ENCODE measurements around the gene ISLR2. TPM values are rescaled to one million over a fixed set of nuclear protein-coding genes. Genes with fewer than 3 reads are reported as not detected.
"Not testable (repeated sequence)": the region's sequence is repeated elsewhere in the genome, so short reads cannot be mapped to it uniquely, and the experiment has no call there.

ISLR2 gene
- total RNA-seq = 3.4 TPM

GRCh38 chr15:74130155-74130848 is at the start of gene ISLR2:
Gene ISLR2, plus strand, starts transcription at chr15:74130586. Its CDS starts 2,169 bp downstream, at chr15:74132755.
- Histone ChIP-seq H3K4me1 (peaks cover 39% of the 10 kb centered on the region), H3K27ac (no peak within 1 kb of the TSS), H3K36me3 (no peaks in the 10 kb centered on the region), H3K9me3 (no peaks in the 10 kb centered on the region), H3K4me3 (no peak within 1 kb of the TSS), H3K27me3 (peaks cover 25% of the 10 kb centered on the region)
- no peak for DNase-seq (ENCODE audit: extremely low spot score in 2 of 2)
- intact Hi-C loops (cut with DNase I) = loop anchor here (10.0 kb wide), 1 partner anchor 156 kb away; no protein-coding TSS in a partner anchor
- TF ChIP-seq POLR2AphosphoS5 (IDR thresholded peaks at IDR 0.05; ENCODE audit: insufficient read depth in 1 of 2, low read depth in 1 of 2) = no peak
- no peak for TF ChIP-seq CTCF (IDR thresholded peaks at IDR 0.05)

GRCh38 chr15:74082450-74082849 is 47.9 kb upstream of the ISLR2 start, which contains the start of gene GOLGA6A:
Gene GOLGA6A, minus strand, starts transcription at chr15:74082550. Its CDS starts 41 bp downstream, at chr15:74082509.
- H3K4me3 ChIP-seq; intact Hi-C loops (cut with DNase I); H3K9me3 ChIP-seq: not testable (repeated sequence)

GRCh38 chr15:74094567-74094966 is 35.8 kb upstream of the ISLR2 start:
- DNase-seq (ENCODE audit: extremely low spot score in 2 of 2); H3K4me3 ChIP-seq; H3K36me3 ChIP-seq; intact Hi-C loops (cut with DNase I); H3K9me3 ChIP-seq; H3K27me3 ChIP-seq; H3K4me1 ChIP-seq; H3K27ac ChIP-seq: not testable (repeated sequence)

More at GRCh38 chr15:74082450-74082849, 47.9 kb upstream of the ISLR2 start, which contains the start of gene GOLGA6A:
- not testable (repeated sequence) for H3K27ac ChIP-seq; H3K36me3 ChIP-seq; H3K27me3 ChIP-seq; H3K4me1 ChIP-seq; DNase-seq (ENCODE audit: extremely low spot score in 2 of 2)

GRCh38 chr15:74095610-74096009 is 34.8 kb upstream of the ISLR2 start:
- intact Hi-C loops (cut with DNase I); H3K27me3 ChIP-seq; H3K36me3 ChIP-seq; H3K9me3 ChIP-seq; H3K4me3 ChIP-seq; H3K4me1 ChIP-seq; DNase-seq (ENCODE audit: extremely low spot score in 2 of 2); H3K27ac ChIP-seq: not testable (repeated sequence)

- H3K4me3 ChIP-seq; H3K36me3 ChIP-seq; DNase-seq (ENCODE audit: extremely low spot score in 2 of 2); H3K9me3 ChIP-seq; intact Hi-C loops (cut with DNase I); H3K27me3 ChIP-seq; H3K4me1 ChIP-seq; H3K27ac ChIP-seq: not testable (repeated sequence)
Observed at GRCh38 chr15:74096753-74097474, 33.5 kb upstream of the ISLR2 start.

DNA sequence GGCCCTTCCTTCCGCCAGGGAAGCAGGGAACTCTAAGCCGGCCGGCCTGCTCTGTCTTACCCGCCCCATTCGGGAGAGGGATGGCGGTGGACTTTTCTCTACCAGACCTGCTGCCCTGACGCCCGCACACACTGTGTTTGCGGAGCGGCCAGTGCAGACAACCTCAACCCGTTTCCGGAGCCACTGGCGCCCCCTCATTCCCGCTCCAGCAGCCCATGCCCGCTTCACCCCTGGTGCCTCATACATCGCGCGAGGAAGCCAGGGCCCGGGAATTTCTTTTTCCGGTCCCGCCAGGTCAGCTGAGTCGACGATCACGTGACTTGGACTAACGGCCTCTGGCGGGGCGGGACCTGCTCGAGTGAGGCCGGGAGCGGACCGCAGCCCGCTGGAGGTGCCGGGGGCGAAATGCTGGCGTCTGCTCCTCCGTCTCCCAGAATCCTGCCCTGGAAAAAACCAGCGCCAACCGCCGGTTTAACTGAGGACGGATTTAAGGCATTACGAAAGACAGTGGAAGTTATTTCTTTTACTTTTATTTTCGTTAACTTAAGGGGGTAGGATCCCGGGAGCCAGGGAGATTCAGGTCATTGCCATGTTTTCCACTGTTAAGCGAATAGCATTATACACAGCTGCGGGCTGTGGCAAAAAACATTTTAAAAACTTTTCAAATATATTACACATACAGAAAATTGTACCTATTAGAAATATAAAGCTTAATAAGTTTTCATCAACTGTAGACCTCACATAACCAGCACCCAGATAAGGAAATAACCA is 30.2 kb upstream of the ISLR2 start:
- H3K36me3 ChIP-seq; H3K9me3 ChIP-seq; H3K4me1 ChIP-seq; H3K27ac ChIP-seq; intact Hi-C loops (cut with DNase I); H3K27me3 ChIP-seq: not testable (repeated sequence)
- peak overlapping the region; percentile 42 to 56 for H3K4me3 ChIP-seq
- TF ChIP-seq POLR2AphosphoS5 (IDR thresholded peaks at IDR 0.05; ENCODE audit: insufficient read depth in 1 of 2, low read depth in 1 of 2) = peak; percentile 80 to 93
- DNase-seq (ENCODE audit: extremely low spot score in 2 of 2) = peak in 1 of 2 donors; percentile 94

GRCh38 chr15:74108111-74108510 is 22.3 kb upstream of the ISLR2 start:
- Histone ChIP-seq H3K27me3 (no peaks in the 10 kb centered on the region), H3K9me3 (no peaks in the 10 kb centered on the region), H3K36me3 (no peaks in the 10 kb centered on the region), H3K4me3 (no peak overlapping the region), H3K27ac (no peak overlapping the region), H3K4me1 (no peaks in the 10 kb centered on the region)
- TF ChIP-seq CTCF (IDR thresholded peaks at IDR 0.05) (no peak), POLR2A (IDR thresholded peaks at IDR 0.05) (no peak), POLR2AphosphoS5 (IDR thresholded peaks at IDR 0.05; ENCODE audit: insufficient read depth in 1 of 2, low read depth in 1 of 2) (no peak)
- DNase-seq (ENCODE audit: extremely low spot score in 2 of 2) = no peak
- intact Hi-C loops (cut with DNase I) = no loop called here

- H3K27ac ChIP-seq; H3K9me3 ChIP-seq; intact Hi-C loops (cut with DNase I); H3K27me3 ChIP-seq; DNase-seq (ENCODE audit: extremely low spot score in 2 of 2); H3K36me3 ChIP-seq; H3K4me3 ChIP-seq; H3K4me1 ChIP-seq: not testable (repeated sequence)
Observed at GRCh38 chr15:74108611-74109010, 21.8 kb upstream of the ISLR2 start.

Data from vagina (tissue), 2 donors.